ENCODE results near the gene C19orf33. TPM values are rescaled to one million over a fixed set of nuclear protein-coding genes. Genes with fewer than 3 reads are reported as not detected.
A peak's percentile ranks its signal among the peaks of the same experiment; 100 is the strongest.

The C19orf33 gene
- total RNA-seq, 4 donors from 2014 or later: 76.0 to 1,160 (median 338) TPM

DNA sequence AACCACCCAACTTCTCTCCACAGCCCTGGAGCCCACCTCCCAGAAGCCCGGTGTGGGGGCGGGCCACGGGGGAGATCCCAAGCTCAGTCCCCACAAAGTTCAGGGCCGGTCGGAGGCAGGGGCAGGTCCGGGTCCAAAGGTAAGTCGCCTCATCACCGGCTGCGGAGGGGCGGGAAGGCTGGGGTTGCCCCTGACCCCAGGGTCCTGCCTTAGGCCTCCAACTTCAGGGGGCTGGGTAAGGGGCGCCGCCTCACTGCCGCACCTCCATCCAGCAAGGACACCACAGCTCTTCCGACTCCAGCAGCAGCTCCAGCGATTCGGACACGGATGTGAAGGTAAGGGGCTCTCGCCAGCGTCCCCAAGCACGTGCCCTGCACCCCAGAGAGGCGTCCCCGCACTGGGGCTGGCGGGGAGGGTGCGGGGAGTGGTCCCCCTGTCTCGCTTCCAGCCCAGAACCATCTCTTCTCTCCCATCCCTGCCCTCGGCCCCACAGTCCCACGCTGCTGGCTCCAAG lies 358 bp downstream of the C19orf33 start:
- in situ Hi-C loops (cut with MboI; ENCODE audit: low pct_ligation_motif_present in 1 of 4, low pct_unique_long_range_greater_than_20kb in 1 of 4, low sequenced_read_pairs in 3 of 4): no loop called here
- no peak for DNase-seq
- intact Hi-C loops (cut with DNase I; ENCODE audit: low total_unique reads): no loop called here
- H3K27me3 ChIP-seq: no peaks in the 10 kb centered on the region
- H3K36me3 ChIP-seq: peaks cover 0 to 3% (median 0%) of the 10 kb centered on the region in 4 donors
- 40 to 69% methylated on average over 1 to 13 of the region's 27 CpGs for WGBS, 2 donors (ENCODE audit: low coverage in 1 of 2)
- H3K4me1 ChIP-seq: peaks cover 6 to 38% (median 15%) of the 10 kb centered on the region in 4 donors
- peak overlapping the region; percentile 22 to 48 (median 29) for H3K4me3 ChIP-seq
- no peaks in the 10 kb centered on the region for H3K9me3 ChIP-seq
- peak overlapping the region; percentile 90 to 94 (median 94) for H3K27ac ChIP-seq
- TF ChIP-seq POLR2AphosphoS5 (IDR thresholded peaks at IDR 0.05) (no peak), EP300 (IDR thresholded peaks at IDR 0.05; ENCODE audit: low read depth) (no peak), POLR2A (IDR thresholded peaks at IDR 0.05) (no peak)
- TF ChIP-seq, protein P1, sequence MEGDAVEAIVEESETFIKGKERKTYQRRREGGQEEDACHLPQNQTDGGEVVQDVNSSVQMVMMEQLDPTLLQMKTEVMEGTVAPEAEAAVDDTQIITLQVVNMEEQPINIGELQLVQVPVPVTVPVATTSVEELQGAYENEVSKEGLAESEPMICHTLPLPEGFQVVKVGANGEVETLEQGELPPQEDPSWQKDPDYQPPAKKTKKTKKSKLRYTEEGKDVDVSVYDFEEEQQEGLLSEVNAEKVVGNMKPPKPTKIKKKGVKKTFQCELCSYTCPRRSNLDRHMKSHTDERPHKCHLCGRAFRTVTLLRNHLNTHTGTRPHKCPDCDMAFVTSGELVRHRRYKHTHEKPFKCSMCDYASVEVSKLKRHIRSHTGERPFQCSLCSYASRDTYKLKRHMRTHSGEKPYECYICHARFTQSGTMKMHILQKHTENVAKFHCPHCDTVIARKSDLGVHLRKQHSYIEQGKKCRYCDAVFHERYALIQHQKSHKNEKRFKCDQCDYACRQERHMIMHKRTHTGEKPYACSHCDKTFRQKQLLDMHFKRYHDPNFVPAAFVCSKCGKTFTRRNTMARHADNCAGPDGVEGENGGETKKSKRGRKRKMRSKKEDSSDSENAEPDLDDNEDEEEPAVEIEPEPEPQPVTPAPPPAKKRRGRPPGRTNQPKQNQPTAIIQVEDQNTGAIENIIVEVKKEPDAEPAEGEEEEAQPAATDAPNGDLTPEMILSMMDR (IDR thresholded peaks at IDR 0.05): no peak

DNA sequence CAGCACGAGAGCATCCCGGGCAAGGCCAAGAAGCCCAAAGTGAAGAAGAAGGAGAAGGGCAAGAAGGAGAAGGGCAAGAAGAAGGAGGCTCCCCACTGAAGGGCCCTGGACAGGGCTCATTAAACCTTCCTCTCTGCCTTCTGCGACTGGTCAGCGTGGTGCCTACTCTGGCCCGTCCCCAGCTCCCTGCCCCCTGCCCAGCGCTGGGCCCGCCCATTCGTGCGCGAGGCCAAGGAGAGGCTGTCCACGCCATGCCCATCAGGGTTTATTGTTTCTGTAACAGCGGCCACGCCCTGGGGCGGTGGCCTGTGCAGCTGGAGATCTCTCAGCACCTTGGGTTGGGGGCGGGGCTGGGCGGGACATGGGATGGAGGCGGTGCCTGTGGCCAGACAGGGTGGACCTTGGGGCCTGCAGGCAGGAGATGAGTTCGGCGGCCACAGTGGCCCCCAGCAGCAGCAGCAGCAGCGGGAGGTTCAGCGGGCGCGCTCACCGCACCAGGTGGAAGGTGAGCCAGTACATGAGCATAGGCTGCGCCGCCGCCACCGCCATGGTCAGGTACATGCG lies 897 bp downstream of the C19orf33 start:
- DNase-seq: peak; percentile 94
- Histone ChIP-seq H3K27me3 (no peaks in the 10 kb centered on the region), H3K27ac (peak overlapping the region; percentile 90 to 94 (median 94)), H3K9me3 (no peaks in the 10 kb centered on the region), H3K4me1 (peaks cover 4 to 33% (median 13%) of the 10 kb centered on the region in 4 donors), H3K4me3 (peak overlapping the region; percentile 22 to 49 (median 29)), H3K36me3 (peaks cover 0 to 3% (median 0%) of the 10 kb centered on the region in 4 donors)
- peak; percentile 94 for TF ChIP-seq POLR2A (IDR thresholded peaks at IDR 0.05)
- peak; percentile 44 to 96 (median 93) for TF ChIP-seq POLR2AphosphoS5 (IDR thresholded peaks at IDR 0.05)
- TF ChIP-seq, protein P1 (IDR thresholded peaks at IDR 0.05): no peak
- peak; percentile 68 for TF ChIP-seq EP300 (IDR thresholded peaks at IDR 0.05; ENCODE audit: low read depth)
- 58% methylated on average over 16 of the region's 29 CpGs; no CpG with 5 or more reads in 1 of the 2 donors for WGBS, 2 donors (ENCODE audit: low coverage in 1 of 2)
- in situ Hi-C loops (cut with MboI; ENCODE audit: low pct_ligation_motif_present in 1 of 4, low pct_unique_long_range_greater_than_20kb in 1 of 4, low sequenced_read_pairs in 3 of 4) (no loop called here), intact Hi-C loops (cut with DNase I; ENCODE audit: low total_unique reads) (no loop called here)

DNA sequence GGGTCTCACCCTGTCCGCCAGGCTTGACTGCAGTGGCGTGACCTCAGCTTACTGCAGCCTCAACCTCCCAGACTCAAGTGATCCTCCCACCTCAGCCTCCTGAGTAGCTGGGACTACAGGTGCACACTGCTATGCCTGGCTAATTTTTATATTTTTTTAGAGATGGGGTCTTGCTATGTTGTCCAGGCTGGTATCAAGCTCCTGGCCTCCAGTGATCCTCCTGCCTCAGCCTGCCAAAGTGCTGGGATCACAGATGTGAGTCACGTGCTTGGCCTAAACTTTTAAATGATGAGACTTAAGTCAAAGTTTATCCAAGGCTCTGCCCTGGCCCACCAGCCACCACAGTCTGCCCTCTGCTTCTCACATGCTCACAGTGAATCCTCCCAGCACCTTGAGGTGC lies 2.2 kb downstream of the C19orf33 start:
- in situ Hi-C loops (cut with MboI; ENCODE audit: low pct_ligation_motif_present in 1 of 4, low pct_unique_long_range_greater_than_20kb in 1 of 4, low sequenced_read_pairs in 3 of 4): no loop called here
- intact Hi-C loops (cut with DNase I; ENCODE audit: low total_unique reads): no loop called here
- H3K27ac ChIP-seq: no peak overlapping the region
- H3K9me3 ChIP-seq: no peaks in the 10 kb centered on the region
- peaks cover 0 to 23% (median 9%) of the 10 kb centered on the region in 4 donors for H3K4me1 ChIP-seq
- peaks cover 0 to 3% (median 0%) of the 10 kb centered on the region in 4 donors for H3K36me3 ChIP-seq
- no peaks in the 10 kb centered on the region for H3K27me3 ChIP-seq
- TF ChIP-seq EP300 (IDR thresholded peaks at IDR 0.05; ENCODE audit: low read depth): no peak
- TF ChIP-seq POLR2AphosphoS5 (IDR thresholded peaks at IDR 0.05): no peak
- TF ChIP-seq POLR2A (IDR thresholded peaks at IDR 0.05): no peak
- TF ChIP-seq, protein P1 (IDR thresholded peaks at IDR 0.05): no peak
- no peak for DNase-seq
- H3K4me3 ChIP-seq: no peak overlapping the region
- 91 to 100% methylated on average over 2 to 3 of the region's 3 CpGs for WGBS, 2 donors (ENCODE audit: low coverage in 1 of 2)

DNA sequence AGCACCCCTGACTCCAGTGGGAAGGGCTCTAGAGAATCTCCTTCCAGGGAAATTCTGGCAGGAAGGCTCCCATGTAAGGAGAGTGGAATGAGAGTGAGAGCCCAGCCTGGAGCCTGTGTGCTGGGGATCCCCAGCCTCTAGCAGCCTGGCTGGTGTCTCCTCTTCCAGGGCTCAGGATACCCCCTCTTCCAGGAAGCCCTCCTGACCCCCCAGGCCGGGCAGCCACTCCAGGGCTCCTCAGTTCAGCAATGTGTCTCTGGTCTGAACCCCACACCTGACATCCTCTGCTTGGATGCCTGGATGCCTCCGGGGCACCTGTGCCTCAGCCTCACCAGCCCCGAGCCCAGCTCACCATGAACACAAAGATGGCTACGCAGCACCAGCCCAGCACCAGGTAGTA lies 3.0 kb downstream of the C19orf33 start:
- peaks cover 0 to 18% (median 8%) of the 10 kb centered on the region in 4 donors for H3K4me1 ChIP-seq
- H3K9me3 ChIP-seq: no peaks in the 10 kb centered on the region
- no peaks in the 10 kb centered on the region for H3K27me3 ChIP-seq
- no peak for TF ChIP-seq POLR2AphosphoS5 (IDR thresholded peaks at IDR 0.05)
- TF ChIP-seq, protein P1 (IDR thresholded peaks at IDR 0.05): no peak
- TF ChIP-seq POLR2A (IDR thresholded peaks at IDR 0.05): no peak
- TF ChIP-seq EP300 (IDR thresholded peaks at IDR 0.05; ENCODE audit: low read depth): no peak
- in situ Hi-C loops (cut with MboI; ENCODE audit: low pct_ligation_motif_present in 1 of 4, low pct_unique_long_range_greater_than_20kb in 1 of 4, low sequenced_read_pairs in 3 of 4) (no loop called here), intact Hi-C loops (cut with DNase I; ENCODE audit: low total_unique reads) (no loop called here)
- H3K4me3 ChIP-seq: no peak overlapping the region
- H3K27ac ChIP-seq: no peak overlapping the region
- no peak for DNase-seq
- peaks cover 0 to 3% (median 0%) of the 10 kb centered on the region in 4 donors for H3K36me3 ChIP-seq
- WGBS, 2 donors (ENCODE audit: low coverage in 1 of 2): 94% methylated on average over 3 of the region's 4 CpGs; no CpG with 5 or more reads in 1 of the 2 donors
